Chondrocyte (in vitro differentiated cells): Measurements from ENCODE around the gene CD82. TPM values are rescaled to one million over a fixed set of nuclear protein-coding genes. Genes with fewer than 3 reads are reported as not detected.
A peak's percentile ranks its signal among the peaks of the same experiment; 100 is the strongest.

Experiments
- DNase-seq: peaks from one replicate; pipeline ENCODE4 v3.0.0; 2021; ENCODE audit warnings: mixed read lengths, low spot score
- H3K27ac Mint-ChIP-seq: one replicate; pipeline ENCODE4 v1.8.0; 2021; ENCODE audit warnings: mild to moderate bottlenecking, moderate library complexity, mixed read lengths; ENCODE audit not compliant: unreplicated experiment
- H3K27me3 Mint-ChIP-seq: 2 replicates; pipeline ENCODE4 v1.8.0; 2021; ENCODE audit warnings: low read depth, mixed read lengths
- H3K36me3 Mint-ChIP-seq: 2 replicates; pipeline ENCODE4 v1.8.0; 2021; ENCODE audit warnings: low read depth, mixed read lengths
- H3K4me1 Mint-ChIP-seq: 2 replicates; pipeline ENCODE4 v1.8.0; 2021; ENCODE audit warnings: low read depth, mild to moderate bottlenecking, mixed read lengths
- H3K4me3 Mint-ChIP-seq: one replicate; pipeline ENCODE4 v1.8.0; 2021; ENCODE audit warnings: mild to moderate bottlenecking, moderate library complexity, mixed read lengths; ENCODE audit not compliant: unreplicated experiment
- H3K9me3 Mint-ChIP-seq: 2 replicates; pipeline ENCODE4 v1.8.0; 2021; ENCODE audit warnings: low read depth, mixed read lengths
- CTCF ChIP-seq: fragments of 200-600 bp; sonication (generic); IDR thresholded peaks from 2 replicates; pipeline ENCODE4 v1.5.0; 2021; ENCODE audit warnings: antibody characterized with exemption, mild to moderate bottlenecking, moderate library complexity
- total RNA-seq: library from RNA; stranded (reverse); gene quantifications from 3 replicates; pipeline ENCODE4 v1.2.1, GENCODE V29; 2021

The CD82 gene
- total RNA-seq, 1 donor from 2014 or later = 14.4 TPM

DNA sequence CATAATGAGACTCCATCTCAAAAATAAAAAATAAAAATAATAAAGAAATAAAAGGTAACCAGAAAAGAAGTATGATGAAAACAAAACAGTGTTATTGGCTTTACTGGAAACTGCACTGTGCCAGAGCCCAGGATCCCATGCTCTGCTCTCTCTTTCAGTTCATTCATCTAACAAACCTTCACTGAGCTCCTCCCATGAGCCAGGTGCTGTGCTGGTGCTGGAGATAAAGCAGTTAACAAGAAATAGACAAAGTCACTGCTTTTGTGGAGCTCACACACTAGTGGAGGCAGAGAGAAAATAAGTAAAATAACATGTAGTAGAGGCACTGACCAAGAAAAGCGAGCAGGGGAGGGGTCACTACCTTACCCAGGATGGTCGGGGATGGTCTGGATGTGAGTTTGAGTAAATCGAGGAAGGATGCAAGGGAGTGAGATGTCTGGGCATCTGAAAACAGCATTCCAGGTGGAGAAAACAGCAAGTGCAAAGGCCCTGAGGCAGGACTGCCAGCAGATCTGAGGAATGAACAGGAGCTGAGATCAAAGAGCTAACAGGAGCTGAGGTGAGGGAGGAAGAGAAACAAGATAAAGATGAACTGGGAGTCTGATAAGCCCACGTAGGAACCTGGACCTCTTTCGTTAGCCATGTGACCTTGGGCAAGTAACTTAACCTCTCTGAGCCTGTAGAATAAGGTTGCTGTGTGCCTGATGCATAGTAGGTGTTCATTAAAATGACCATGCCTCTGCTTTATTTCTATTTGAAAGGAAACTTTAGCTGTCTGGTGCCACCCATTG, 31.3 kb upstream of the CD82 start:
- H3K4me3 Mint-ChIP-seq = no peak overlapping the region
- DNase-seq = no peak
- no peak overlapping the region for H3K27ac Mint-ChIP-seq
- no peak for TF ChIP-seq CTCF
- peaks cover 17% of the 10 kb centered on the region for H3K27me3 Mint-ChIP-seq
- H3K9me3 Mint-ChIP-seq = no peaks in the 10 kb centered on the region
- H3K36me3 Mint-ChIP-seq = no peaks in the 10 kb centered on the region
- peaks cover 13% of the 10 kb centered on the region for H3K4me1 Mint-ChIP-seq

GRCh38 chr11:44535191-44535980, 30.1 kb upstream of the CD82 start:
- Mint-ChIP-seq H3K27me3 (peaks cover 17% of the 10 kb centered on the region), H3K36me3 (no peaks in the 10 kb centered on the region), H3K27ac (no peak overlapping the region), H3K9me3 (no peaks in the 10 kb centered on the region), H3K4me1 (peaks cover 7% of the 10 kb centered on the region), H3K4me3 (no peak overlapping the region)
- no peak for DNase-seq
- TF ChIP-seq CTCF = no peak

DNA sequence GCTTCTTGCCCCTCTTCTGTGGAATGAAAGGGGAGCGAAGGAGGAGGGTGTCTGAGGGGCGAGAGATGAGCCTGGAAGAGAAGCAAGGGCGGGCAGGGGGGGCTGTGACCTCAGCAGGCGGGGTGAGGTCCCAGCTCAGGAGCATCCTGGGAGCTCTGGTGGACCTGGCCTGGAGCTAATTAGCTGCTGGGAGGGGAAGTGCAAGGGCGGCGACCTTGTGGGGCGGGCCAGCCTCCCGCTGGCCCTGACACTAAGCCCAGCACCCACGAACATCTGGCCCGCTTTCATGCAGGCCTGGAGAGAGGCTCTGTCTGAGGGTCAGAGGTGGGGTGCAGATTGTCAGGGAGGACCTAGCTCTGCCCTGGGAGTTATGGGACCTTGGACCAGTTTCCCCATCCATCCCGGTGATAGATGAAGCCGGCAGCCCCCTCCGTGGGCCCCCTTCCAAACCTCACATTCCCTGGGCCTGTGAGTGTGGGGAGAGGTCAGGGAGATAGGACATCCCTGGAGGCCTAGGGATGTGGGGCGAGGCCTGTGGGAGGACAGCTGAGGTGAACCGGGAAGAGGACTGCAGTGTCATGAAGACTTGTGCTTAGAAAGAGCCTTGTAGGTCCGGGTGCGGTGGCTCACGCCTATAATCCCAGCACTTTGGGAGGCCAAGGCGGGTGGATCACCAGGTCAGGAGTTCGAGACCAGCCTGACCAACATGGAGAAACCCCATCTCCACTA, 28.5 kb upstream of the CD82 start:
- no peak overlapping the region for H3K4me3 Mint-ChIP-seq
- TF ChIP-seq CTCF = no peak
- no peaks in the 10 kb centered on the region for H3K9me3 Mint-ChIP-seq
- H3K36me3 Mint-ChIP-seq = no peaks in the 10 kb centered on the region
- peaks cover 17% of the 10 kb centered on the region for H3K27me3 Mint-ChIP-seq
- no peak for DNase-seq
- no peak overlapping the region for H3K27ac Mint-ChIP-seq
- peaks cover 3% of the 10 kb centered on the region for H3K4me1 Mint-ChIP-seq

DNA sequence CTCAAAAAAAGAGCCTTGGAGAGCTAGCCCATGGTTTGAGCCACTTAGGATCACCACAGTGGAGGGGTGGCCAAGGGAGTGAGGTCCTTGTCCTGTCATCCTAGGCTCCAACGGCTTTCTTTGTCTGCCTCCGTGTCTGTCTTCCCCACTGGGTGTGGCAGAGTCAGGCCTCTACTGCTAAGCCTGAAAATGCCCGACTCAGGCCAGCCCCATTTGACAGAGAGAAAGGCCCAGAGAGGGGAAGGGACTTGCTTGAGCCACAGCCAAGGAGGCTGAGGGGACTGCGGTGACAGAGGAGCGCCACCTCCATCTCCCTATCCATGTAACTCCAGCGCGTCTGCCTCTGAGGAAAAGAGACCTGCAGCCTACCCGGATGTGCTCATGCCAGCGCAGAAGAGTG, 27.8 kb upstream of the CD82 start:
- Mint-ChIP-seq H3K27ac (no peak overlapping the region), H3K4me1 (peaks cover 3% of the 10 kb centered on the region), H3K4me3 (no peak overlapping the region), H3K27me3 (peaks cover 17% of the 10 kb centered on the region), H3K9me3 (no peaks in the 10 kb centered on the region), H3K36me3 (no peaks in the 10 kb centered on the region)
- no peak for DNase-seq
- no peak for TF ChIP-seq CTCF

DNA sequence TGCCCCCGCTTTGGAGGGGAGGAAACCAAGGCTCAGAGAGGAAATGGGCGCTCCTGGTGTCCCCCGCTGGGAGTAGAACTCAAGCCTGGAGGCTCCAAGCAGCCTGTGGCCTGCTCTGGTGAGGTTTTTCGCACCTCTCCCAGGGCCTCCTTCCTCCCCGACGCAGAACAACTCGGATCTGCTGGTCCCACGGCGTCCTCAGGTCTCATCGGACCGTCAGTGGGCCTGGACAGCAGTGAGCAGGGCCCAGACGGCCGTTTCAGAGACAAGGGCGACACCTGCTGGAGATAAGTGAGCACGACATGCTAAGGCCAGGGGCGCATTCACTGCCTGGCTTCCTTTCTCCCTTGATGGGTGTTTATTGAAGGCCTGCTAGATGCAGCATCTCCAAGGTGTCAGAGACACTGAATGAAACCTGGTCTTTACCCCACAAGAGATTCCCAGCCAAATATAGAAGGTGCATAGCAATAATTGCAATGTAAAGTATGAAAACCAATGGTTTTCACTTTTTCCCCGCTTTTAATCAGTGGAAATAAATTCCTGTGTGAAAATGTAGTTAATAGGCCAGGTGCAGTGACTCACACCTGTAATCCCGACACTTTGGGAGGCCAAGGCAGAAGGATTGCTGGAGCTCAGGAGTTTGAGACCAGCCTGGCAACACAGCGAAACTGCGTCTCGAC, 26.9 kb upstream of the CD82 start:
- H3K27me3 Mint-ChIP-seq = peaks cover 17% of the 10 kb centered on the region
- H3K36me3 Mint-ChIP-seq = no peaks in the 10 kb centered on the region
- H3K4me3 Mint-ChIP-seq = no peak overlapping the region

More for the DNA sequence above, 26.9 kb upstream of the CD82 start:
- no peak overlapping the region for H3K27ac Mint-ChIP-seq
- peaks cover 3% of the 10 kb centered on the region for H3K4me1 Mint-ChIP-seq
- no peaks in the 10 kb centered on the region for H3K9me3 Mint-ChIP-seq
- no peak for DNase-seq
- TF ChIP-seq CTCF = peak; percentile 98
